Spleen (tissue), 7 donors: ENCODE data around the gene DAD1.

Experiments
- POLR2A ChIP-seq, 3 donors: fragments of 450-650 bp; IDR thresholded peaks; one replicate each; pipeline ENCODE4 v1.5.1; 2017; ENCODE audit warnings: antibody characterized with exemption in 3 of 3, mild to moderate bottlenecking in 1 of 3
- POLR2AphosphoS5 ChIP-seq, 3 donors: sonication (generic); formaldehyde crosslinking; IDR thresholded peaks; one replicate each; pipeline ENCODE4 v1.5.1; 2017; ENCODE audit warnings: antibody characterized with exemption in 3 of 3
- TF ChIP-seq, protein P1 (sequence below), 11 experiments: fragments of 200-600 bp in 7 of 11; fragments of 450-650 bp in 4 of 11; sonication (generic) in 4 of 11; IDR thresholded peaks in 8 of 11; conservative IDR thresholded peaks in 3 of 11; 1 replicate in 7 of 11; 2 replicates in 4 of 11; pipeline versions ENCODE4 v1.4.0 to v1.8.0; 2016 to 2021; ENCODE audit warnings: antibody characterized with exemption in 11 of 11, inconsistent platforms in 4 of 11, mild to moderate bottlenecking in 1 of 11
- donor health status: DM: no; HTN: no; CAD: no; lungs with moderate emphysema.
- donor health status: DM: no; HTN: no; CAD: no.
- donor health status: DM: no; HTN: no; CAD: no.

DNA sequence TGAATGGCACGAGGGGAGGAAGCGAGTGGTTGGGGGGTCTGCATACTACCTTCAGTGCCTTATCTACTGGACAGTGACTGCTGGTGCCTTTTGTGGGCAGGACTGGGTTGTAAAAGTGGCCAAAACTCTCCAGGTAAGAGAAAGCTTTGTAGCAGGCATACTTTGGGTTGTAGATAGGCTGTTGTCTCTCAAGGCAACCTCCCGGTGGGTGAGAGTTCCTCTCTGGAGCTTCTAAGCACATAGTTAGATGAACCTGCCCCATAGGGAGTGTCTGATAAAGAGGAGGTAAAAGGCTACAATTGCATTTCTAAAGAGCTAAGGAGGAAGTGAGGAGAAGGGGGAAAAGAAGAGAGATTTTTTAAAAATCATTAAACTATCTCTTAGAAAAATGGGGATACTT lies 4.2 kb upstream of the DAD1 start:
- TF ChIP-seq, protein P1, sequence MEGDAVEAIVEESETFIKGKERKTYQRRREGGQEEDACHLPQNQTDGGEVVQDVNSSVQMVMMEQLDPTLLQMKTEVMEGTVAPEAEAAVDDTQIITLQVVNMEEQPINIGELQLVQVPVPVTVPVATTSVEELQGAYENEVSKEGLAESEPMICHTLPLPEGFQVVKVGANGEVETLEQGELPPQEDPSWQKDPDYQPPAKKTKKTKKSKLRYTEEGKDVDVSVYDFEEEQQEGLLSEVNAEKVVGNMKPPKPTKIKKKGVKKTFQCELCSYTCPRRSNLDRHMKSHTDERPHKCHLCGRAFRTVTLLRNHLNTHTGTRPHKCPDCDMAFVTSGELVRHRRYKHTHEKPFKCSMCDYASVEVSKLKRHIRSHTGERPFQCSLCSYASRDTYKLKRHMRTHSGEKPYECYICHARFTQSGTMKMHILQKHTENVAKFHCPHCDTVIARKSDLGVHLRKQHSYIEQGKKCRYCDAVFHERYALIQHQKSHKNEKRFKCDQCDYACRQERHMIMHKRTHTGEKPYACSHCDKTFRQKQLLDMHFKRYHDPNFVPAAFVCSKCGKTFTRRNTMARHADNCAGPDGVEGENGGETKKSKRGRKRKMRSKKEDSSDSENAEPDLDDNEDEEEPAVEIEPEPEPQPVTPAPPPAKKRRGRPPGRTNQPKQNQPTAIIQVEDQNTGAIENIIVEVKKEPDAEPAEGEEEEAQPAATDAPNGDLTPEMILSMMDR (IDR thresholded peaks at IDR 0.05 in 8 of 11, conservative IDR thresholded peaks at IDR 0.05 in 3 of 11) = no peak
- TF ChIP-seq POLR2AphosphoS5 (IDR thresholded peaks at IDR 0.05) (no peak), POLR2A (IDR thresholded peaks at IDR 0.05) (no peak)
